Caco-2 (cell line): ENCODE measurements around the gene DMXL2. TPM values are rescaled to one million over a fixed set of nuclear protein-coding genes. Genes with fewer than 3 reads are reported as not detected.
"Not testable (repeated sequence)": the region's sequence is repeated elsewhere in the genome, so short reads cannot be mapped to it uniquely, and the experiment has no call there.

Experiments used
- BruUV-seq: library from RNA; stranded (reverse); fragments of 400-500 nt; replicated peaks from 2 replicates; lab custom pipeline; 2021; lab: Mats Ljungman, UMichigan
- CTCF ChIA-PET: fragments of 300-600 bp; sonication (Branson Sonifier 250); formaldehyde crosslinking; loops from one replicate; lab custom pipeline; 2022; ENCODE audit warnings: antibody characterized with exemption; lab: Charles Lee
- POLR2A ChIA-PET: fragments of 300-600 bp; sonication (Branson Sonifier 250); formaldehyde crosslinking; loops from one replicate; lab custom pipeline; 2022; ENCODE audit warnings: antibody characterized with exemption; lab: Charles Lee
- DNase-seq, 2 experiments: peaks; one replicate each; pipeline versions ENCODE4 v3.0.0 to v3.0.0-alpha.2; 2020 to 2022
- H3K27me3 ChIP-seq: replicated peaks from 2 replicates; pipeline ENCODE4 v1.6.0; 2011; ENCODE audit warnings: low read length; ENCODE audit not compliant: control insufficient read depth, insufficient read depth
- H3K36me3 ChIP-seq: 2 replicates; pipeline ENCODE4 v1.5.1; 2011; ENCODE audit warnings: low read length; ENCODE audit not compliant: control insufficient read depth, insufficient read depth
- H3K4me1 ChIP-seq: fragments of 250-450 bp; sonication (Bioruptor Pico); 2 replicates; pipeline ENCODE4 v1.5.1; 2020; ENCODE audit warnings: mild to moderate bottlenecking
- H3K4me3 ChIP-seq: 2 replicates; pipeline ENCODE4 v1.5.1; 2011; ENCODE audit warnings: low read depth, mild to moderate bottlenecking, control low read depth, low read length
- H3K9me3 ChIP-seq: fragments of 250-450 bp; sonication (Bioruptor Pico); 2 replicates; pipeline ENCODE4 v1.5.1; 2020; ENCODE audit warnings: mild to moderate bottlenecking, moderate library complexity
- H3K27ac Mint-ChIP-seq: one replicate; pipeline ENCODE4 v1.8.0; 2022; ENCODE audit warnings: mixed read lengths; ENCODE audit not compliant: unreplicated experiment
- H3K27me3 Mint-ChIP-seq: one replicate; pipeline ENCODE4 v1.8.0; 2022; ENCODE audit warnings: mixed read lengths; ENCODE audit not compliant: insufficient read depth, unreplicated experiment
- H3K36me3 Mint-ChIP-seq: one replicate; pipeline ENCODE4 v1.8.0; 2022; ENCODE audit warnings: mild to moderate bottlenecking, mixed read lengths; ENCODE audit not compliant: insufficient read depth, unreplicated experiment
- H3K4me1 Mint-ChIP-seq: one replicate; pipeline ENCODE4 v1.8.0; 2022; ENCODE audit warnings: low read depth, mixed read lengths; ENCODE audit not compliant: unreplicated experiment
- H3K4me3 Mint-ChIP-seq: one replicate; pipeline ENCODE4 v1.8.0; 2022; ENCODE audit warnings: mild to moderate bottlenecking, moderate library complexity, mixed read lengths; ENCODE audit not compliant: unreplicated experiment
- H3K9me3 Mint-ChIP-seq: one replicate; pipeline ENCODE4 v1.8.0; 2022; ENCODE audit warnings: mixed read lengths; ENCODE audit not compliant: unreplicated experiment
- intact Hi-C: fragments of 100-400 bp; cut with micrococcal nuclease; formaldehyde crosslinking; loops from one replicate; pipeline ENCODE4 v1.10.0; 2022; ENCODE audit not compliant: unreplicated experiment
- total RNA-seq: library from RNA; stranded (reverse); gene quantifications from 2 replicates; pipeline ENCODE4 v1.2.3, GENCODE V29; 2022
- TF ChIP-seq, protein P1 (sequence below), 2 experiments: fragments of 200-600 bp in 1 of 2; IDR thresholded peaks; 1 replicate in 1 of 2; 2 replicates in 1 of 2; pipeline versions ENCODE4 v1.5.1 to v1.8.0; 2011 to 2022; ENCODE audit warnings: antibody characterized with exemption in 1 of 2, control low read depth in 1 of 2, inconsistent platforms in 1 of 2, low read depth in 1 of 2, low read length in 1 of 2, mild to moderate bottlenecking in 1 of 2, moderate library complexity in 1 of 2; ENCODE audit not compliant: insufficient read depth in 1 of 2, severe bottlenecking in 1 of 2, unreplicated experiment in 1 of 2

DMXL2 gene
- total RNA-seq, 1 experiment from 2014 or later, result 7.5 TPM

DNA sequence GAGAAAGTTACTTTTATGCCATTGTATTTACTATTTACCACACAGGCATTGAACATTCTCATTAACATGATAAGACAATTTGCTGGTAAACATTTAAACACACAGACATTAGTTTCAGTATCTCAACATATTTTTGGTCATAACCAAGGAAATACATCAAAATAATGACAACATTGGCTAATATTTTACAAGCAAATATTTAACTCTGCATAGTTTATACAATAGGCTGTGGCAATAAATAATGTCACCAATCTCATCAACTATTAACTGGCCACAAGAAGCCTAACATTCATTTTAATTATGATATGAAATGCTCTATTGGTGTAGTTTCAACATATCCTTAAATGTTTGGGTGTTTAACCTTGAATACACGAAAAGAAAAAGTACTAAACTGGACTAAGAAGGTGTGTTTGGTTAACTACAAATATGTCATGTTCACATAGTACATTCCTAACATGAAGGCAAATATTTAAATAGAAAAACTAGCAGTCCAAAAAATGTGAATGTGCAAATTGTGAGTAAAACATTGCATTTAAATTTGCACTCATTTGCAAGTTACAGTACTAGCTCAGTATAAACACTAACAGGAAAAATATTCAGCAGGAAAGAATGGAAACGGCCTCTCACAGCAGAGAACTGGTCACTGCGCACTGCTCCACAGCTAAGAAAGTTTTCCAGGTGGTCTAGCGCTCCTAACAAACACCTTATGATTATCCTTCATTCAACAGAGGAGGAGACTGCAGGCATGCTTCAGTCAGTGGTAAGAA is 174.5 kb downstream of the DMXL2 start:
- peaks cover 14% of the 10 kb centered on the region for H3K4me1 Mint-ChIP-seq
- H3K27ac Mint-ChIP-seq, result no peak overlapping the region
- TF ChIP-seq, protein P1, sequence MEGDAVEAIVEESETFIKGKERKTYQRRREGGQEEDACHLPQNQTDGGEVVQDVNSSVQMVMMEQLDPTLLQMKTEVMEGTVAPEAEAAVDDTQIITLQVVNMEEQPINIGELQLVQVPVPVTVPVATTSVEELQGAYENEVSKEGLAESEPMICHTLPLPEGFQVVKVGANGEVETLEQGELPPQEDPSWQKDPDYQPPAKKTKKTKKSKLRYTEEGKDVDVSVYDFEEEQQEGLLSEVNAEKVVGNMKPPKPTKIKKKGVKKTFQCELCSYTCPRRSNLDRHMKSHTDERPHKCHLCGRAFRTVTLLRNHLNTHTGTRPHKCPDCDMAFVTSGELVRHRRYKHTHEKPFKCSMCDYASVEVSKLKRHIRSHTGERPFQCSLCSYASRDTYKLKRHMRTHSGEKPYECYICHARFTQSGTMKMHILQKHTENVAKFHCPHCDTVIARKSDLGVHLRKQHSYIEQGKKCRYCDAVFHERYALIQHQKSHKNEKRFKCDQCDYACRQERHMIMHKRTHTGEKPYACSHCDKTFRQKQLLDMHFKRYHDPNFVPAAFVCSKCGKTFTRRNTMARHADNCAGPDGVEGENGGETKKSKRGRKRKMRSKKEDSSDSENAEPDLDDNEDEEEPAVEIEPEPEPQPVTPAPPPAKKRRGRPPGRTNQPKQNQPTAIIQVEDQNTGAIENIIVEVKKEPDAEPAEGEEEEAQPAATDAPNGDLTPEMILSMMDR (IDR thresholded peaks at IDR 0.05; ENCODE audit: insufficient read depth in 1 of 2, low read depth in 1 of 2, low read length in 1 of 2, severe bottlenecking in 1 of 2, unreplicated experiment in 1 of 2), result no peak
- no peak overlapping the region for H3K4me3 ChIP-seq
- no peaks in the 10 kb centered on the region for H3K36me3 Mint-ChIP-seq
- BruUV-seq, result no TSS peak
- ChIA-PET POLR2A (no interaction called here), CTCF (no interaction called here)
- peaks cover 25% of the 10 kb centered on the region for H3K4me1 ChIP-seq
- no peak for DNase-seq
- H3K4me3 Mint-ChIP-seq, result no peak overlapping the region
- intact Hi-C loops, result no loop called here
- H3K9me3 ChIP-seq, result peaks cover 7% of the 10 kb centered on the region; the same call in 1 of the 2 replicates
- H3K36me3 ChIP-seq, result no peaks in the 10 kb centered on the region
- peaks cover 9% of the 10 kb centered on the region for H3K9me3 Mint-ChIP-seq
- no peaks in the 10 kb centered on the region for H3K27me3 ChIP-seq
- no peaks in the 10 kb centered on the region for H3K27me3 Mint-ChIP-seq

DNA sequence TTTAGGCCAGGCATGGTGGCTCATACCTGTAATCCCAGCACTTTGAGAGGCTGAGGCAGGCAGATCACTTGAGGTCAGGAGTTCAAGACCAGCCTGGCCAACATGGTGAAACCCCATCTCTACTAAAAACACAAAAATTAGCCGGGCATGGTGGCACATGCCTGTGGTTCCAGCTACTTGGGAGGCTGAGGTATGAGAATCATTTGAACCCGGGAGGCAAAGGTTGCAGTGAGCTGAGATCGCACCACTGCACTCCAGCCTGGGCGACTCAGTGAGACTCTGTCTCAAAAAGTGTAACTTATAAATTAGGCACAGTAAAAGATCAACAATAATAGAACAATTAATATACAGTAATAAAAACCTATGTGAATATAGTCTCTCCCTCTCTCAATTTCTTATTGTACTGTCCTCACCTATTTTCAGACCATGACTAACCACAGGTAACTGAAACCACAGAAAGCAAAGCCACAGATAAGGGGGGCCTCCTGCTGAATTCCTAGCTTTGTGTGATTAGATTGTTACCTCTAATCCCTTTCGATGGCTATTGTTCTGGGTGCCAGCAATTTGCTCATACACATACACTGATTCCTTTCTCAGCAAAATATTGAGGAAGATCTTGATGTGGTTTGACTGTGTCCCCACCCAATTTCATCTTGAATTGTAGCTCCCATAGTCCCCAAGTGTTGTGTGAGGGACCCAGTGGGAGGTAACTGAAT is 176.4 kb downstream of the DMXL2 start:
- intact Hi-C loops, H3K36me3 ChIP-seq, H3K9me3 ChIP-seq, H3K36me3 Mint-ChIP-seq, DNase-seq, H3K27me3 ChIP-seq, BruUV-seq, H3K27me3 Mint-ChIP-seq, H3K4me3 ChIP-seq, CTCF ChIA-PET, POLR2A ChIA-PET, H3K4me3 Mint-ChIP-seq, H3K9me3 Mint-ChIP-seq, H3K27ac Mint-ChIP-seq: not testable (repeated sequence)
- peaks cover 14% of the 10 kb centered on the region for H3K4me1 Mint-ChIP-seq
- H3K4me1 ChIP-seq, result peaks cover 25% of the 10 kb centered on the region

DNA sequence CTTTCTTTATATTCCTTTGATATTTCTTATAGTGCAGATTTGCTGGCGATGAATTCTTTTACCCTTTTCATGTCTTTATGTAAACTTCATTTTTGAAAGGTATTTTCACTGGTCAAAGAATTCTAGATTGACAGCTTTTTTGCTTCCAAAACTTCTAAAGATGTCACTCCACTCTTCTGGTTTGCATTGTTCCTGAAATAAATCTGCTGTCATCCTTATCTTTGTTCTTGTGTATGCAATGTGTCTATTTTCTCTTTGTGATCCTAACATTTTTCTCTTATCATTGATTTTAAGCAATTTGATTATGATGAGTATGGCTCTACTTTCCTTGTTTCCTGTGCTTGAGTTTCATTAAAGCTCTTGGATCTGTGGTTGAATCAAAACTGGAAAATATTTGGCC is 177.8 kb downstream of the DMXL2 start:
- peaks cover 14% of the 10 kb centered on the region for H3K4me1 Mint-ChIP-seq
- intact Hi-C loops, result no loop called here
- ChIA-PET POLR2A (no interaction called here), CTCF (no interaction called here)
- H3K9me3 Mint-ChIP-seq, result peaks cover 9% of the 10 kb centered on the region
- no peaks in the 10 kb centered on the region for H3K36me3 ChIP-seq
- no peaks in the 10 kb centered on the region for H3K27me3 Mint-ChIP-seq
- H3K27me3 ChIP-seq, result no peaks in the 10 kb centered on the region
- no TSS peak for BruUV-seq
- DNase-seq, result no peak
- TF ChIP-seq, protein P1 (IDR thresholded peaks at IDR 0.05; ENCODE audit: insufficient read depth in 1 of 2, low read depth in 1 of 2, low read length in 1 of 2, severe bottlenecking in 1 of 2, unreplicated experiment in 1 of 2), result no peak
- H3K4me3 Mint-ChIP-seq, result no peak overlapping the region
- no peaks in the 10 kb centered on the region for H3K36me3 Mint-ChIP-seq
- peaks cover 7% of the 10 kb centered on the region; the same call in 1 of the 2 replicates for H3K9me3 ChIP-seq
- H3K27ac Mint-ChIP-seq, result no peak overlapping the region
- H3K4me3 ChIP-seq, result no peak overlapping the region
- peaks cover 23% of the 10 kb centered on the region for H3K4me1 ChIP-seq
